DMS79 (cell line): ENCODE measurements around the gene STXBP5L.
"Not testable (repeated sequence)": the region's sequence is repeated elsewhere in the genome, so short reads cannot be mapped to it uniquely, and the experiment has no call there.

Source experiments
- DNase-seq: peaks from one replicate; lab custom pipeline; 2025; lab: John Stamatoyannopoulos, UW

STXBP5L gene

GRCh38 chr3:121230194-121230593 lies 322.2 kb downstream of the STXBP5L start:
- not testable (repeated sequence) for DNase-seq

- no peak for DNase-seq
Measured at GRCh38 chr3:121231872-121232271, 323.9 kb downstream of the STXBP5L start.

- DNase-seq, result peak; percentile 19
Measured at GRCh38 chr3:121232309-121233225, 324.6 kb downstream of the STXBP5L start.

GRCh38 chr3:121243208-121243607 lies 335.2 kb downstream of the STXBP5L start:
- no peak for DNase-seq

- DNase-seq, result no peak
Measured at GRCh38 chr3:121252676-121253075, 344.7 kb downstream of the STXBP5L start.

- no peak for DNase-seq
Measured at GRCh38 chr3:121269389-121269788, 361.4 kb downstream of the STXBP5L start.

- DNase-seq, result no peak
Measured at GRCh38 chr3:121274411-121274810, 366.4 kb downstream of the STXBP5L start.

- no peak for DNase-seq
Measured at GRCh38 chr3:121295452-121295851, 387.4 kb downstream of the STXBP5L start.

- DNase-seq, result no peak
Measured at GRCh38 chr3:121295979-121296378, 388.0 kb downstream of the STXBP5L start.

GRCh38 chr3:121324320-121324719 lies 416.3 kb downstream of the STXBP5L start:
- DNase-seq, result no peak

GRCh38 chr3:121330118-121330517 lies 422.1 kb downstream of the STXBP5L start:
- no peak for DNase-seq

- no peak for DNase-seq
Measured at GRCh38 chr3:121330634-121331033, 422.6 kb downstream of the STXBP5L start.

GRCh38 chr3:121355960-121356359 lies 448.0 kb downstream of the STXBP5L start:
- not testable (repeated sequence) for DNase-seq

GRCh38 chr3:121362035-121362734 lies 454.2 kb downstream of the STXBP5L start:
- no peak for DNase-seq

- not testable (repeated sequence) for DNase-seq
Measured at GRCh38 chr3:121388308-121388707, 480.3 kb downstream of the STXBP5L start.

GRCh38 chr3:121395967-121396366 lies 488.0 kb downstream of the STXBP5L start:
- DNase-seq, result not testable (repeated sequence)

GRCh38 chr3:121398051-121398450 lies 490.0 kb downstream of the STXBP5L start:
- not testable (repeated sequence) for DNase-seq

GRCh38 chr3:121399820-121400219 lies 491.8 kb downstream of the STXBP5L start:
- DNase-seq, result no peak

- no peak for DNase-seq
Measured at GRCh38 chr3:121405631-121406030, 497.6 kb downstream of the STXBP5L start.

GRCh38 chr3:121411523-121411922 lies 503.5 kb downstream of the STXBP5L start:
- DNase-seq, result no peak

GRCh38 chr3:121414924-121415323 lies 506.9 kb downstream of the STXBP5L start:
- DNase-seq, result no peak

- no peak for DNase-seq
Measured at GRCh38 chr3:121418182-121418581, 510.2 kb downstream of the STXBP5L start.

- no peak for DNase-seq
Measured at GRCh38 chr3:121424549-121424948, 516.5 kb downstream of the STXBP5L start.
